Measurements from ENCODE around the gene ADAMTS16. TPM values are rescaled to one million over a fixed set of nuclear protein-coding genes. Genes with fewer than 3 reads are reported as not detected.

ADAMTS16 gene, protein sequence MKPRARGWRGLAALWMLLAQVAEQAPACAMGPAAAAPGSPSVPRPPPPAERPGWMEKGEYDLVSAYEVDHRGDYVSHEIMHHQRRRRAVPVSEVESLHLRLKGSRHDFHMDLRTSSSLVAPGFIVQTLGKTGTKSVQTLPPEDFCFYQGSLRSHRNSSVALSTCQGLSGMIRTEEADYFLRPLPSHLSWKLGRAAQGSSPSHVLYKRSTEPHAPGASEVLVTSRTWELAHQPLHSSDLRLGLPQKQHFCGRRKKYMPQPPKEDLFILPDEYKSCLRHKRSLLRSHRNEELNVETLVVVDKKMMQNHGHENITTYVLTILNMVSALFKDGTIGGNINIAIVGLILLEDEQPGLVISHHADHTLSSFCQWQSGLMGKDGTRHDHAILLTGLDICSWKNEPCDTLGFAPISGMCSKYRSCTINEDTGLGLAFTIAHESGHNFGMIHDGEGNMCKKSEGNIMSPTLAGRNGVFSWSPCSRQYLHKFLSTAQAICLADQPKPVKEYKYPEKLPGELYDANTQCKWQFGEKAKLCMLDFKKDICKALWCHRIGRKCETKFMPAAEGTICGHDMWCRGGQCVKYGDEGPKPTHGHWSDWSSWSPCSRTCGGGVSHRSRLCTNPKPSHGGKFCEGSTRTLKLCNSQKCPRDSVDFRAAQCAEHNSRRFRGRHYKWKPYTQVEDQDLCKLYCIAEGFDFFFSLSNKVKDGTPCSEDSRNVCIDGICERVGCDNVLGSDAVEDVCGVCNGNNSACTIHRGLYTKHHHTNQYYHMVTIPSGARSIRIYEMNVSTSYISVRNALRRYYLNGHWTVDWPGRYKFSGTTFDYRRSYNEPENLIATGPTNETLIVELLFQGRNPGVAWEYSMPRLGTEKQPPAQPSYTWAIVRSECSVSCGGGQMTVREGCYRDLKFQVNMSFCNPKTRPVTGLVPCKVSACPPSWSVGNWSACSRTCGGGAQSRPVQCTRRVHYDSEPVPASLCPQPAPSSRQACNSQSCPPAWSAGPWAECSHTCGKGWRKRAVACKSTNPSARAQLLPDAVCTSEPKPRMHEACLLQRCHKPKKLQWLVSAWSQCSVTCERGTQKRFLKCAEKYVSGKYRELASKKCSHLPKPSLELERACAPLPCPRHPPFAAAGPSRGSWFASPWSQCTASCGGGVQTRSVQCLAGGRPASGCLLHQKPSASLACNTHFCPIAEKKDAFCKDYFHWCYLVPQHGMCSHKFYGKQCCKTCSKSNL
- under 0.01 TPM in 1 of 2 replicates, not detected in the other for total RNA-seq

GRCh38 chr5:5139777-5140478 is at the start of gene ADAMTS16:
Gene ADAMTS16 (plus strand): TSS chr5:5140330. CDS start chr5:5140468, 138 bp downstream.

